K562 (cell line): Measurements from ENCODE around the gene VWA7. TPM values are rescaled to one million over a fixed set of nuclear protein-coding genes. Genes with fewer than 3 reads are reported as not detected.

ENCODE experiments used
- ATAC-seq: fragments of 200-7000 bp; cut with Tn5 transposase; 3 replicates; pipeline ENCODE4 v1.9.1; 2020; ENCODE audit warnings: moderate library complexity
- BruUV-seq: library from RNA; stranded (reverse); fragments of 400-500 nt; replicated peaks from 2 replicates; lab custom pipeline; 2021; lab: Mats Ljungman, UMichigan
- CTCF ChIA-PET: fragments of 300-600 bp; formaldehyde crosslinking; extraction: SDS; loops from one replicate; lab custom pipeline; 2021; ENCODE audit warnings: low intra/inter-chr PET ratio; lab: Yijun Ruan, JAX
- POLR2A ChIA-PET: fragments of 300-600, 350-650 bp; sonication (Branson Sonifier 250); formaldehyde crosslinking; extraction: SDS; loops from one replicate; lab custom pipeline; 2021; ENCODE audit warnings: antibody characterized with exemption, inconsistent platforms; lab: Yijun Ruan, JAX
- DNase-seq, 4 experiments: peaks; one replicate each; pipeline versions ENCODE4 v3.0.0 to v3.0.0-alpha.2; 2011 to 2018; ENCODE audit warnings: low spot score in 3 of 4, mixed read lengths in 3 of 4; ENCODE audit errors: extremely low read depth in 1 of 4
- FAIRE-seq: peaks from 2 replicates; lab custom pipeline; 2011; peaks lifted over from hg19 to GRCh38; lab: Jason Lieb, UNC
- H2AFZ ChIP-seq: 2 replicates; pipeline ENCODE4 v1.6.0; 2011; ENCODE audit warnings: low read depth, low read length, control low read depth, inconsistent platforms
- H3K27ac ChIP-seq: fragments of 200-600 bp; 3 replicates; pipeline ENCODE4 v1.8.0; 2011; ENCODE audit warnings: low read depth, mild to moderate bottlenecking, control low read depth, inconsistent platforms, low read length, moderate library complexity, mixed read lengths; ENCODE audit errors: extremely low read depth
- H3K27me3 ChIP-seq, 2 experiments: fragments of 300-600 bp in 1 of 2; 2 replicates in 1 of 2; 3 replicates in 1 of 2; pipeline versions ENCODE4 v1.6.0 to v1.8.0; 2011; ENCODE audit warnings: inconsistent platforms in 2 of 2, low read length in 2 of 2, mild to moderate bottlenecking in 1 of 2, mixed read lengths in 1 of 2, moderate library complexity in 1 of 2; ENCODE audit not compliant: control insufficient read depth in 2 of 2, insufficient read depth in 2 of 2
- H3K36me3 ChIP-seq: fragments of 300-600 bp; 3 replicates; pipeline ENCODE4 v1.8.0; 2011; ENCODE audit warnings: mild to moderate bottlenecking, low read length, inconsistent platforms; ENCODE audit not compliant: control insufficient read depth, insufficient read depth
- H3K4me1 ChIP-seq, 2 experiments: fragments of 200-600 bp in 1 of 2; replicated peaks in 1 of 2; 2 replicates in 1 of 2; 3 replicates in 1 of 2; pipeline versions ENCODE4 v1.5.1 to v1.8.0; 2011; ENCODE audit warnings: inconsistent platforms in 2 of 2, low read length in 2 of 2, mild to moderate bottlenecking in 1 of 2, mixed read lengths in 1 of 2, moderate library complexity in 1 of 2; ENCODE audit not compliant: control insufficient read depth in 2 of 2, insufficient read depth in 2 of 2
- H3K4me2 ChIP-seq: 2 replicates; pipeline ENCODE4 v1.6.1; 2011; ENCODE audit warnings: low read length, control low read depth, inconsistent platforms, mixed read lengths; ENCODE audit not compliant: insufficient read depth
- H3K4me3 ChIP-seq: fragments of 200-600 bp; sonication (generic), shearing (Covaris generic); 2 replicates; pipeline ENCODE4 v1.5.1; 2016; ENCODE audit warnings: control low read depth, inconsistent platforms
- H3K79me2 ChIP-seq: fragments of 200-600 bp; 3 replicates; pipeline ENCODE4 v1.8.0; 2011; ENCODE audit warnings: low read length, inconsistent platforms; ENCODE audit not compliant: control insufficient read depth, insufficient read depth
- H3K9ac ChIP-seq, 2 experiments: 2 replicates each; pipeline versions ENCODE4 v1.6.0 to v1.6.1; 2011; ENCODE audit warnings: low read depth in 2 of 2, low read length in 2 of 2, control low read depth in 1 of 2, inconsistent platforms in 1 of 2, mild to moderate bottlenecking in 1 of 2, mixed read lengths in 1 of 2; ENCODE audit not compliant: insufficient read depth in 1 of 2
- H3K9me1 ChIP-seq: one replicate; pipeline ENCODE4 v1.6.0; 2011; ENCODE audit warnings: inconsistent platforms, mild to moderate bottlenecking, low read length, moderate library complexity; ENCODE audit not compliant: control insufficient read depth, insufficient read depth
- H3K9me3 ChIP-seq: replicated peaks from 2 replicates; pipeline ENCODE4 v1.5.1; 2011; ENCODE audit warnings: low read depth, low read length, inconsistent platforms; ENCODE audit not compliant: control insufficient read depth, insufficient read depth
- H4K20me1 ChIP-seq: replicated peaks from 2 replicates; pipeline ENCODE4 v1.6.1; 2011; ENCODE audit warnings: low read length, inconsistent platforms, mixed read lengths; ENCODE audit not compliant: control insufficient read depth, insufficient read depth
- CBX2 ChIP-seq: fragments of 200-600 bp; sonication (generic); IDR thresholded peaks from one replicate; pipeline ENCODE4 v1.6.1; 2012; ENCODE audit warnings: mild to moderate bottlenecking, low read length, inconsistent platforms; ENCODE audit not compliant: insufficient read depth, poor library complexity, severe bottlenecking
- EHMT2 ChIP-seq: fragments of 450-650 bp; IDR thresholded peaks from 2 replicates; pipeline ENCODE4 v1.6.1; 2018; ENCODE audit warnings: antibody characterized with exemption
- ELF4 ChIP-seq: fragments of 450-650 bp; formaldehyde crosslinking; IDR thresholded peaks from 2 replicates; pipeline ENCODE4 v1.4.0; 2022; ENCODE audit warnings: missing genetic modification characterization
- ERF ChIP-seq: fragments of 450-650 bp; formaldehyde crosslinking; IDR thresholded peaks from 2 replicates; pipeline ENCODE4 v1.4.0; 2020; ENCODE audit warnings: mild to moderate bottlenecking, mixed read lengths
- HDAC2 ChIP-seq: fragments of 450-650 bp; IDR thresholded peaks from 2 replicates; pipeline ENCODE4 v1.6.1; 2016; ENCODE audit warnings: mild to moderate bottlenecking
- HDAC3 ChIP-seq: fragments of 450-650 bp; IDR thresholded peaks from 2 replicates; pipeline ENCODE4 v1.6.1; 2018; ENCODE audit warnings: borderline replicate concordance, mild to moderate bottlenecking, moderate library complexity; ENCODE audit not compliant: partially characterized antibody
- JUND ChIP-seq, 2 experiments: IDR thresholded peaks; 2 replicates in 1 of 2; 3 replicates in 1 of 2; pipeline ENCODE4 v1.6.1; 2011; ENCODE audit warnings: borderline replicate concordance in 2 of 2, low read depth in 2 of 2, low read length in 2 of 2, improper control_type of control experiment in 1 of 2, missing biosample characterization in 1 of 2, missing genetic modification characterization in 1 of 2, missing genetic modification reagents in 1 of 2
- L3MBTL2 ChIP-seq: fragments of 450-650 bp; IDR thresholded peaks from 2 replicates; pipeline ENCODE4 v1.6.1; 2016; ENCODE audit warnings: mild to moderate bottlenecking, moderate library complexity
- RBM15 ChIP-seq: fragments of 200-400 bp; formaldehyde crosslinking; IDR thresholded peaks from 2 replicates; pipeline ENCODE4 v1.6.1; 2018; ENCODE audit warnings: mild to moderate bottlenecking, low read length, moderate library complexity; ENCODE audit not compliant: insufficient read depth
- SPI1 ChIP-seq: IDR thresholded peaks from 2 replicates; pipeline ENCODE4 v1.6.1; 2011; ENCODE audit warnings: low read depth, low read length, control low read depth, borderline replicate concordance
- TAF7 ChIP-seq: fragments of 450-650 bp; IDR thresholded peaks from 2 replicates; pipeline ENCODE4 v1.6.1; 2016; ENCODE audit warnings: missing genetic modification characterization, missing compliant biosample characterization
- ZNF384 ChIP-seq: IDR thresholded peaks from 2 replicates; pipeline ENCODE4 v1.6.1; 2012; ENCODE audit warnings: low read depth, low read length, improper control_type of control experiment
- ZNF507 ChIP-seq: conservative IDR thresholded peaks from 2 replicates; pipeline ENCODE4 v1.6.1; 2017; ENCODE audit warnings: missing genetic modification characterization, missing compliant biosample characterization
- WGBS: fragments of 100-300 bp; shearing (Covaris generic); methylation state at CpG from one replicate; pipeline ENCODE4 v1.1.6; 2016; ENCODE audit warnings: low coverage, mixed read lengths; ENCODE audit not compliant: insufficient coverage; ENCODE audit errors: missing lambda C conversion rate; 5-methylcytosine and 5-hydroxymethylcytosine counted together
- in situ Hi-C: fragments of 300-500 bp; cut with MboI; formaldehyde crosslinking; loops from 4 replicates; pipeline ENCODE4 v1.15.0; 2018; ENCODE audit warnings: inconsistent platforms, mixed read lengths
- intact Hi-C: fragments of 100-400 bp; cut with micrococcal nuclease; formaldehyde crosslinking; loops from 2 replicates; pipeline ENCODE4 v1.14.2; 2022
- polyA plus RNA-seq, 8 experiments: library from polyadenylated mRNA; depleted of rRNA in 4 of 8; stranded (reverse) in 5 of 8; unstranded in 3 of 8; fragments of >200 nt; fragmentation: Nextera tagmentation in 2 of 8; fragmentation: Illumina TruSeq in 1 of 8; extraction: Ambion mirVana in 2 of 8; extraction: Trizol in 1 of 8; gene quantifications; 2 replicates each; pipeline versions ENCODE4 v1.2.1 to v1.2.3, GENCODE V29; 2011 to 2014; ENCODE audit warnings: inconsistent platforms in 1 of 8, missing spikeins in 1 of 8
- total RNA-seq, 7 experiments: library from RNA; depleted of rRNA in 6 of 7; stranded (reverse); fragments of >200 nt in 6 of 7; fragmentation: Illumina TruSeq in 2 of 7; extraction: Trizol in 2 of 7; gene quantifications; 2 replicates each; pipeline versions ENCODE4 v1.2.1 to v1.2.3, GENCODE V29; 2011 to 2021; ENCODE audit warnings: low replicate concordance in 1 of 7
- TF ChIP-seq, protein P1 (sequence below), 2 experiments: fragments of 450-650 bp; formaldehyde crosslinking in 1 of 2; IDR thresholded peaks; 2 replicates each; pipeline versions ENCODE4 v1.4.0 to v1.6.1; 2014 to 2020; ENCODE audit warnings: mild to moderate bottlenecking in 2 of 2, borderline replicate concordance in 1 of 2, low read depth in 1 of 2

The VWA7 gene
- total and polyA plus RNA-seq, 9 of the 15 experiments (the other 6 are each of a cell fraction or from before 2014, with no cell fraction given) = 0.18 to 2.9 (median 0.95) TPM

DNA sequence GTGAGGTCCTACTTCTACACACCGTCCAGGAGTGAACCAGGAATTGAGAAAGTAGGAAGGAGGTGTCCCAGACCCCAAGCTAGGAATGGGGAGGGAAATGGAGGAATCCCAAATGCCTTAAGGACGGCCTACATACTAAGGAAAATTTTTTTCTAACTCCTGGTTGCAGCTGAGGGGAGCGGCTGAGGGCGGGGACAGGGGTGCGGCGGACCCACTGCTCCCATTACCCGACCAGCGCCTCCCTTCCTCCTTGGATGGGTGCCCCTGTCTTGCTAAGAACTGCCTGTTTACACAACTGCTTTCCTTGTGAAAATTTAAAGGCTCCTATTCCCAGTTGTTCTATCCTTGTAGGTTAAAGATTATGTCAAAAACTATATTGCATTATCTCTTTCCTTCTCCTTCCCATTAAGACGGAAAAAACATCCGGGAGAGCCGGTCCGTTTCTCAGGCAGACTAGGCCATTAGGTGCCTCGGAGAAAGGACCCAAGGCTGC lies 49.7 kb upstream of the VWA7 start:
- peaks cover 52% of the 10 kb centered on the region for H3K79me2 ChIP-seq
- TF ChIP-seq, protein P1, sequence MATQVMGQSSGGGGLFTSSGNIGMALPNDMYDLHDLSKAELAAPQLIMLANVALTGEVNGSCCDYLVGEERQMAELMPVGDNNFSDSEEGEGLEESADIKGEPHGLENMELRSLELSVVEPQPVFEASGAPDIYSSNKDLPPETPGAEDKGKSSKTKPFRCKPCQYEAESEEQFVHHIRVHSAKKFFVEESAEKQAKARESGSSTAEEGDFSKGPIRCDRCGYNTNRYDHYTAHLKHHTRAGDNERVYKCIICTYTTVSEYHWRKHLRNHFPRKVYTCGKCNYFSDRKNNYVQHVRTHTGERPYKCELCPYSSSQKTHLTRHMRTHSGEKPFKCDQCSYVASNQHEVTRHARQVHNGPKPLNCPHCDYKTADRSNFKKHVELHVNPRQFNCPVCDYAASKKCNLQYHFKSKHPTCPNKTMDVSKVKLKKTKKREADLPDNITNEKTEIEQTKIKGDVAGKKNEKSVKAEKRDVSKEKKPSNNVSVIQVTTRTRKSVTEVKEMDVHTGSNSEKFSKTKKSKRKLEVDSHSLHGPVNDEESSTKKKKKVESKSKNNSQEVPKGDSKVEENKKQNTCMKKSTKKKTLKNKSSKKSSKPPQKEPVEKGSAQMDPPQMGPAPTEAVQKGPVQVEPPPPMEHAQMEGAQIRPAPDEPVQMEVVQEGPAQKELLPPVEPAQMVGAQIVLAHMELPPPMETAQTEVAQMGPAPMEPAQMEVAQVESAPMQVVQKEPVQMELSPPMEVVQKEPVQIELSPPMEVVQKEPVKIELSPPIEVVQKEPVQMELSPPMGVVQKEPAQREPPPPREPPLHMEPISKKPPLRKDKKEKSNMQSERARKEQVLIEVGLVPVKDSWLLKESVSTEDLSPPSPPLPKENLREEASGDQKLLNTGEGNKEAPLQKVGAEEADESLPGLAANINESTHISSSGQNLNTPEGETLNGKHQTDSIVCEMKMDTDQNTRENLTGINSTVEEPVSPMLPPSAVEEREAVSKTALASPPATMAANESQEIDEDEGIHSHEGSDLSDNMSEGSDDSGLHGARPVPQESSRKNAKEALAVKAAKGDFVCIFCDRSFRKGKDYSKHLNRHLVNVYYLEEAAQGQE (IDR thresholded peaks at IDR 0.05; ENCODE audit: borderline replicate concordance) = no peak
- TF ChIP-seq, protein P1 (CRISPR knock-in tag; IDR thresholded peaks at IDR 0.05; ENCODE audit: low read depth) = peak; percentile 80
- TF ChIP-seq HDAC3 = no peak
- peak; percentile 66 for TF ChIP-seq TAF7 (tag)
- peak; percentile 82 for TF ChIP-seq ERF (CRISPR knock-in tag)
- peak; percentile 81; the same call in 1 of the 2 replicates for TF ChIP-seq HDAC2
- peak; percentile 69 for TF ChIP-seq ZNF384
- no peak for TF ChIP-seq RBM15
- TF ChIP-seq ELF4 (CRISPR knock-in tag) = peak; percentile 81; the same call in 1 of the 2 replicates
- TF ChIP-seq L3MBTL2 = no peak
- 0 out of 2 replicates have a peak, but pooled peaks have one; percentile 19 for TF ChIP-seq SPI1
- TF ChIP-seq CBX2 = no peak
- peak; percentile 27; the same call in 1 of the 2 replicates for TF ChIP-seq JUND (IDR thresholded peaks at IDR 0.05; ENCODE audit: borderline replicate concordance, low read depth, low read length)
- TF ChIP-seq JUND (tag; IDR thresholded peaks at IDR 0.05; ENCODE audit: borderline replicate concordance, low read depth, low read length) = no peak
- no peak for TF ChIP-seq EHMT2
- TF ChIP-seq ZNF507 (tag) = no peak

More for the DNA sequence above, 49.7 kb upstream of the VWA7 start:
- FAIRE-seq (no peak), ATAC-seq (peak; percentile 33), DNase-seq (peak; percentile 77 to 91 (median 84))
- ChIA-PET POLR2A (interaction anchor here (0.6 to 6.4 kb wide), 54 partner anchors 9 to 1445 kb away, joined by 3 to 93 read pairs (median 5); partner anchors contain the start of genes ABHD16A, BAG6, C6orf47 and CLIC1), CTCF (no interaction called here)
- in situ Hi-C loops (no loop called here), intact Hi-C loops (loop anchor here (1.0 to 10.0 kb wide), 5 partner anchors 32 to 348 kb away; partner anchors contain the start of genes AGPAT1, ATP6V1G2, DDAH2 and NFKBIL1)
- H3K9me1 ChIP-seq = no peaks in the 10 kb centered on the region
- peak overlapping the region; percentile 62 to 70 for H3K9ac ChIP-seq
- H2AFZ ChIP-seq = peak overlapping the region; percentile 87
- peaks cover 5% of the 10 kb centered on the region; the same call in 1 of the 2 replicates for H4K20me1 ChIP-seq
- H3K4me3 ChIP-seq = peak overlapping the region; percentile 56
- peak overlapping the region; percentile 90 for H3K4me2 ChIP-seq
- H3K27me3 ChIP-seq = no peaks in the 10 kb centered on the region
- TSS peak; percentile 97 for BruUV-seq
- WGBS = under 1% methylated on average over 13 of the region's 13 CpGs
- H3K4me1 ChIP-seq = peaks cover 38 to 43% of the 10 kb centered on the region in 2 experiments
- peak overlapping the region; percentile 78 for H3K27ac ChIP-seq
- H3K36me3 ChIP-seq = peaks cover 18% of the 10 kb centered on the region; the same call in 2 of the 3 replicates
- no peaks in the 10 kb centered on the region for H3K9me3 ChIP-seq
